NOMO-1 treated with dmso at 0.1 percent for 144 hours (cell line): ENCODE results near the gene PTPN1.
"Not testable (repeated sequence)": the region's sequence is repeated elsewhere in the genome, so short reads cannot be mapped to it uniquely, and the experiment has no call there.

Source experiments
- DNase-seq: peaks from one replicate; lab custom pipeline; 2025; ENCODE audit not compliant: unreplicated experiment; lab: John Stamatoyannopoulos, UW

PTPN1 gene

GRCh38 chr20:50587291-50587961 is 77.2 kb downstream of the PTPN1 start:
- DNase-seq: no peak

GRCh38 chr20:50588034-50588736 is 78.0 kb downstream of the PTPN1 start:
- no peak for DNase-seq

GRCh38 chr20:50589548-50590347 is 79.6 kb downstream of the PTPN1 start:
- no peak for DNase-seq

DNA sequence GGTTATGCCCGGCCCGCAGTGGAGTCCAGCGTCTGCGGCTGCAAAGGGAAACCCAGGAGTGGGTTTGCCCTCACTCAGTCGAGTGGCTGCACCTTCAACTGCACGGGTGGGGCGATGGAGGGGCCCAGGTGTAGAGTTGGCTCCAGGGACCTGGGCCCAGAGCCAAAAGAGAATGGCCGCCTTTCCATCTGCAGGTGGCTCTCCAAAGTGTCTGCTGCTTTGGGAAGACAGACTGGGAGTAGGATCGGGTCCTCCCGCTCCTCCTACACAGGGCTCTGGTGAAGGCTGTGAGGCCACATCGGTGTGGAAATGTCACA is 80.1 kb downstream of the PTPN1 start:
- DNase-seq: no peak

DNA sequence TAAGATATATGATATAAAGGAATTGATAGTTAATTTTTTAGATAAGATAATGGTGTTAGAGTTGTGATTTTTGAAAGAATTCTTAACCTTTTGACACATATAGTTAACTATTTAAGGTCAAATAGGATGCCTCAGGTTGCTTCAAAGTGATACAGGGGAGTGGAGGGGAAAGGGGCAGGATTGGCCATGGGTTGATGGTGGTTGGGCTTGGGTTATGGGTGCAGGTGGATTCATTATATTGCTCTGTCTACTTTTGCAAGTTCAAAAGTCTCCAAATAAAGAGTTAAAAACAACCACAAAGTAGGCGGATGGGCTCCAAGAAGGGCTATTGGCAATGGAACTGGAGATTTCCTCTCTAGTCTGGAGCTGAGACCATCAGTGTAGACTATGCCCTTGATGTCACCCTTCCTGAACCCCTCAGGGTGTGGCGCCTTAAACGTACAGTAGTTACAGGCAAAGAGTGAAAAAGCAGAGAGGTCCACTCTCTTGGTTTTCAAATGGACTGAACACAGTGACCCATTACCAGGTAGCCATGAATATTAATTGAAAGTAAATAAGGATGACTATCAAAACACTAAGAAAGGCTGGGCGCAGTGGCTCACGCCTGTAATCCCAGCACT is 81.2 kb downstream of the PTPN1 start:
- no peak for DNase-seq

GRCh38 chr20:50592282-50593004 is 82.3 kb downstream of the PTPN1 start:
- no peak for DNase-seq

DNA sequence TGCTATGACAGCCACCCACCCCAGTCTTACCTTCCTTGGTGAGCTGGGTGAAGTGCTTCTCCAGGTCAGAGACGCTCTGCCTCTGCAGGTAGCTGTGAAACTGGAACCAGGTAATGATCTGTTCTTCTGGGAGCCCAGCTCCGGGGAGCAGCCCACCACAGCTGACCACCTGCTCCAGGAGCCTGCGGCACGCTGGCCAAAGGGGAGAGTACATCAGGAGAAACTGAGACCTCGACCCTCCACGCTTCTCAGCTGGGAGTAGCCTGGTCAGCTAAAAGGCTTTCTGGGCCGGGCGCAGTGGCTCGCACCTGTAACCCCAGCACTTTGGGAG is 82.8 kb downstream of the PTPN1 start:
- no peak for DNase-seq

DNA sequence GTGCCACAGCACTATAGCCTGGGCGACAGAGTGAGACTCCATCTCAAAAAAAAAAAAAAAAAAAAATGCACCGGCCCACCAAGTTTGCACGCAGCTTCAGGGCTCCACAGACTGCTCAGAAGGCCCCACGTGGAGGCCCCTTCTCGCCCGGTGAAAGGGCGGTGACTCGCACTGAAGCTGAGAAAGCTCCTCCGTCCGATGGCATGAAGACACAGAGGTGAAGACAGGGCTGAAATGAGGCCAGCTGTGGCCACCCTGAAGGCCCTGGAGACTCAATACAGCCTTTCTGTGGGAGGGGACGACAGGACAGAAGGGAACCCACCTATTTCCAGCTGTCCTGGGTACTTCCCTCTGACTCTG is 84.0 kb downstream of the PTPN1 start:
- no peak for DNase-seq

GRCh38 chr20:50594591-50595432 is 84.6 kb downstream of the PTPN1 start:
- DNase-seq: no peak

DNA sequence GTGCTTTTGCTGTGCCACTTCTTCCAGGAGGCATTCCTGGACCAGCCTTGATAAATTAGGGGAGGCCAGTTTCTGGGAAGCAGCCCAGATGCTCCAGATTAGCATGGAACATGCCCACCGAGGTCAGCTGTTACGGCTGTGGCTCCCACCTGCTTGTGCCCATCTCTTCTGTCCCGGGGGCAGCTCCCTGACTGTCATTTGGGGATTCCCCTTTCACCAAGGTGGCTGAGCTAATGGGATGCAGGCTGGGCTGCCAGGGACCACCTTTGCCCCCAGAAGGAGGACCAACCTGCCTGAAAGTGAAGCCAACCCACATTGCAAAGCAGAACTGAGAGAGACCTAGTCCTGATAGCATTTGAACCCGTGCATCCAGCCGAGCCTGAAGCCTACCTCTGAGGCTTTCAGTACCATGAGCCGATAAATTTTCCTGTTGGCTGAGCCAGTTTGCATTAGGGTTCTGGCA is 85.3 kb downstream of the PTPN1 start:
- no peak for DNase-seq

DNA sequence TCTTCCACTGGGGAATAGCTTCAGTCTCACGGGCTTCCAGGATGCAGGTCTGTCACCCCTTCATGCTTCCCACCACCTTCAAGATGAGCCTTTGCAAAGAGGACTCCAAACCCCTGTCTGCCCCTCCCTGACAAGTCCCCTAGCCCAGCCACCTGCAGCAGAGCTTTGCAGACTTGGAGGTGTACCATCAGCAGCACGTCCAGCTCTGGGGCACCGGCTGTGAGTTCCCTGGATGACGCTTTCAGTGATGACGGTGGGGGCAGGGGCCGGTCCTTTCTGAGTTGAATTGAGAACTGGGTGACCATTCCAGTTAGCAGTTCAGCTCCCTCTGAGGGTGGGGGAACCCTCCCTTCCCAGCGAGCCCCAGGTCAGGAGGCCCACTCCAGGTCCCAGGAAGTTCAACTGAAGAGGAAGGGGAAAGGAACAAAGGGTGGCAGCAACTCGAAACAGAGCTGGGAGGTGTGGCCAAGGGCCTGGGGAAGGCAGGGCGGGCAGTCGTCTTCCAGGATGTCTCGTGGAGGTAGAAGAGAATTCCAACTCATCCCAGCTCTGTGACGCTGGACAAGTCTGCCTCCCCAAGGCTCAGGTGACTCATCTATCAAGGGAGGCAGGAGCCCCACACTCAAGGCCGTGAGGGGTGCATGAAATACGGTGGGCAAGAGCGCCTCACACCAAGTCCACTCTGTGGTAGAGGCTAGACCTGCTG is 86.0 kb downstream of the PTPN1 start:
- no peak for DNase-seq

- no peak for DNase-seq
These were observed 86.5 kb downstream of the PTPN1 start for GRCh38 chr20:50596694-50597021.

GRCh38 chr20:50597406-50597969 is 87.3 kb downstream of the PTPN1 start:
- DNase-seq: no peak

DNA sequence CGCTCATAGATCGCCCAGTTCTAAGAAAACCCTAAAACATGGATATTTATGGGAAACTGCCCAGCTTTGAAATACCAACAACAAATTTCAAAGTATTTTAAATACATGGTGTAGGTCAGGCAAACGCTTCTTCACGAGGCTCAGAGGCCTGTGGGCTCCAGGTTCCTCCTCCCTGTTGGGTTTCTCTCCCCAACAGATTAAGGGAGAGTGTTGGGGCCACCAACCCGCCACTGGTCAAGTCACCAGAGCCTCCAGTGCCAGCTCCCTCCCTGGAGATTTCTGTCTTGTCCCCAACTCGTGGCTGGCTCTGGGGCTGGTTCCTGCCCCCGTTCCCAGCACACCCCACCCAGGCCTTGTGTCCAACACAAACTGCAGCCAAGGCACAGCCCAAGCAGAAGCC is 87.9 kb downstream of the PTPN1 start:
- DNase-seq: no peak

- DNase-seq: not testable (repeated sequence)
These were observed 88.6 kb downstream of the PTPN1 start for GRCh38 chr20:50598768-50599167.

- no peak for DNase-seq
These were observed 90.2 kb downstream of the PTPN1 start for GRCh38 chr20:50600281-50600895.

DNA sequence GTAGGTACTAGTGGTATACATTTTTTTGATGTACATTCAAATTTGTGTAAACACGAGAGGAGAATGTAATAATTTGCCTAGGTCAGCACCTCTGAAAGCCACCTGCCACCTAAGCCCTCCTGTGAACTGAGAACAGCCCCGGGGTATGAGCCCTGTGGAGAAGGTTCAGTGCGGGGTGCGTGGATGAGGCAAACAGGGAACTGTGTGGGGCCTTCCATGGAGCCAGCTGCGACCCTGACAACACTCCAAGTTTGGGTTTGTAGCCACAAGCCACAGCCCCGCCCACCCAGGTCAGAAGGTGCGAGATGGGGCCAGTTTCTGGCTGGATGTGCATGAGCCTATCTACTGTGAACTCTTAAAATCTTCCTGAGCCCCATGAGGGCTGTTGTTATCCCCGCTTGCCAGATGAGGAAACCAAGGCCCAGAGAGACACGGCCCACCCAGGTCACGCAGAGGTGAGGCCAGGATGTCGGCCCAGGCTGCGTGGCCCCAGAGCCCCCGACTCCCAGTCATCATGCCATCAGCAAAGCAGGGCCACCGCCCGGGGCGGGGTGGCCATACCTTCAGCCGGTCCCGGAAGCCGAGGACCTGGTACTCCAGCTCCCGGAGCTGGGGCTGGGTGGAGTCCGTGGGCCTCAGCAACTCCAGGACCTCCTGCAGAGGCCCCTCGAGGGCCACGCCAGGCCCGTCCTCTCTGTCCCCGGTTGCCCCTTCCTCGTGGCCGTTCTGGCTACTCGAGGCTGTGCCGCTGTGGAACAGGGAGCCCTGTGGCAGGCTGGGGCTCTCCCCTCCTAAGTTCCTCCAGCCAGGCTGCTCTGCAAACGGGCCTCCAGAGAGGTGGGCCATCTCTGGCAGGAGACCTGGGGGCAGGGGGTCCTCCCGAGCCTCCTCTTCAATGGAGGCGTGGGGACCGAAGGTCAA is 91.6 kb downstream of the PTPN1 start:
- no peak for DNase-seq
